ENCODE measurements around the gene TNFSF11. TPM values are rescaled to one million over a fixed set of nuclear protein-coding genes. Genes with fewer than 3 reads are reported as not detected.

TNFSF11 gene
- total and polyA plus RNA-seq, 2 donors from 2014 or later, result 0.22 TPM; not detected in 1

- no peak overlapping the region for H3K9ac ChIP-seq (ENCODE audit: low read length in 3 of 3)
- intact Hi-C loops (cut with DNase I), result no loop called here
- peaks cover 14% of the 10 kb centered on the region for H3K27me3 ChIP-seq (ENCODE audit: control insufficient read depth, insufficient read depth, low read length)
- H3K9me3 ChIP-seq (ENCODE audit: control insufficient read depth in 2 of 3, insufficient read depth in 1 of 3, low read length in 3 of 3), result peaks cover 0 to 5% (median 0%) of the 10 kb centered on the region in 3 donors
- H3K27ac ChIP-seq (ENCODE audit: low read depth in 2 of 2, low read length in 2 of 2), result no peak overlapping the region
- FAIRE-seq (no peak), DNase-seq (no peak)
- TF ChIP-seq CTCF (IDR thresholded peaks at IDR 0.05; ENCODE audit: borderline replicate concordance, extremely low read depth, insufficient read depth), result no peak
- peaks cover 0 to 4% (median 0%) of the 10 kb centered on the region in 3 donors for H3K4me1 ChIP-seq (ENCODE audit: control insufficient read depth in 2 of 3, insufficient read depth in 2 of 3, low read depth in 1 of 3, low read length in 3 of 3)
- H3K4me3 ChIP-seq (ENCODE audit: low read length in 3 of 3), result no peak overlapping the region
- no peaks in the 10 kb centered on the region for H3K36me3 ChIP-seq (ENCODE audit: control insufficient read depth in 2 of 3, insufficient read depth in 3 of 3, low read length in 3 of 3)
Observed at GRCh38 chr13:42577538-42577937, 3.6 kb downstream of the TNFSF11 start.

- intact Hi-C loops (cut with DNase I), result no loop called here
- FAIRE-seq, result no peak
- H3K9me3 ChIP-seq (ENCODE audit: control insufficient read depth in 2 of 3, insufficient read depth in 1 of 3, low read length in 3 of 3), result no peaks in the 10 kb centered on the region
Observed at GRCh38 chr13:42580644-42581043, 6.7 kb downstream of the TNFSF11 start.

GRCh38 chr13:42581427-42581826 is 7.5 kb downstream of the TNFSF11 start:
- Histone ChIP-seq H3K4me3 (ENCODE audit: low read length in 3 of 3) (no peak overlapping the region), H3K27ac (ENCODE audit: low read depth in 2 of 2, low read length in 2 of 2) (no peak overlapping the region), H3K27me3 (ENCODE audit: control insufficient read depth, insufficient read depth, low read length) (no peaks in the 10 kb centered on the region), H3K9ac (ENCODE audit: low read length in 3 of 3) (no peak overlapping the region), H3K9me3 (ENCODE audit: control insufficient read depth in 2 of 3, insufficient read depth in 1 of 3, low read length in 3 of 3) (no peaks in the 10 kb centered on the region), H3K36me3 (ENCODE audit: control insufficient read depth in 2 of 3, insufficient read depth in 3 of 3, low read length in 3 of 3) (no peaks in the 10 kb centered on the region), H3K4me1 (ENCODE audit: control insufficient read depth in 2 of 3, insufficient read depth in 2 of 3, low read depth in 1 of 3, low read length in 3 of 3) (no peaks in the 10 kb centered on the region)
- FAIRE-seq, result no peak
- intact Hi-C loops (cut with DNase I), result no loop called here
- TF ChIP-seq CTCF (IDR thresholded peaks at IDR 0.05; ENCODE audit: borderline replicate concordance, extremely low read depth, insufficient read depth), result no peak
- DNase-seq, result no peak

More at GRCh38 chr13:42580644-42581043, 6.7 kb downstream of the TNFSF11 start:
- H3K4me1 ChIP-seq (ENCODE audit: control insufficient read depth in 2 of 3, insufficient read depth in 2 of 3, low read depth in 1 of 3, low read length in 3 of 3), result no peaks in the 10 kb centered on the region
- no peak overlapping the region for H3K27ac ChIP-seq (ENCODE audit: low read depth in 2 of 2, low read length in 2 of 2)
- no peaks in the 10 kb centered on the region for H3K36me3 ChIP-seq (ENCODE audit: control insufficient read depth in 2 of 3, insufficient read depth in 3 of 3, low read length in 3 of 3)
- no peak for TF ChIP-seq CTCF (IDR thresholded peaks at IDR 0.05; ENCODE audit: borderline replicate concordance, extremely low read depth, insufficient read depth)
- H3K9ac ChIP-seq (ENCODE audit: low read length in 3 of 3), result no peak overlapping the region
- no peak for DNase-seq
- H3K4me3 ChIP-seq (ENCODE audit: low read length in 3 of 3), result no peak overlapping the region
- peaks cover 6% of the 10 kb centered on the region for H3K27me3 ChIP-seq (ENCODE audit: control insufficient read depth, insufficient read depth, low read length)

GRCh38 chr13:42591602-42592001 is 17.6 kb downstream of the TNFSF11 start:
- intact Hi-C loops (cut with DNase I), result no loop called here
- H3K4me1 ChIP-seq (ENCODE audit: control insufficient read depth in 2 of 3, insufficient read depth in 2 of 3, low read depth in 1 of 3, low read length in 3 of 3), result no peaks in the 10 kb centered on the region
- no peaks in the 10 kb centered on the region for H3K9me3 ChIP-seq (ENCODE audit: control insufficient read depth in 2 of 3, insufficient read depth in 1 of 3, low read length in 3 of 3)
- no peak for DNase-seq
- H3K27me3 ChIP-seq (ENCODE audit: control insufficient read depth, insufficient read depth, low read length), result no peaks in the 10 kb centered on the region
- no peak for TF ChIP-seq CTCF (IDR thresholded peaks at IDR 0.05; ENCODE audit: borderline replicate concordance, extremely low read depth, insufficient read depth)
- H3K27ac ChIP-seq (ENCODE audit: low read depth in 2 of 2, low read length in 2 of 2), result no peak overlapping the region
- no peaks in the 10 kb centered on the region for H3K36me3 ChIP-seq (ENCODE audit: control insufficient read depth in 2 of 3, insufficient read depth in 3 of 3, low read length in 3 of 3)
- FAIRE-seq, result no peak
- H3K4me3 ChIP-seq (ENCODE audit: low read length in 3 of 3), result no peak overlapping the region
- H3K9ac ChIP-seq (ENCODE audit: low read length in 3 of 3), result no peak overlapping the region

Measured in kidney (tissue), 14 donors.